SK-N-SH treated with all-trans-retinoic acid at 6 μM for 48 hours (cell line): ENCODE measurements around the gene CDH20.

ENCODE experiments used
- ATAC-seq: fragments of 200-7000 bp; cut with Tn5 transposase; 3 replicates; pipeline ENCODE4 v1.9.1; 2020; ENCODE audit warnings: mild to moderate bottlenecking, moderate library complexity
- BACH2 ChIP-seq: fragments of 250-450 bp; sonication (Bioruptor Pico); IDR thresholded peaks from 2 replicates; pipeline ENCODE4 v1.9.0; 2021; ENCODE audit warnings: mild to moderate bottlenecking, borderline replicate concordance
- CREB5 ChIP-seq: fragments of 250-450 bp; sonication (Bioruptor Pico); IDR thresholded peaks from 2 replicates; pipeline ENCODE4 v1.5.1; 2020; ENCODE audit warnings: low read depth, mild to moderate bottlenecking, moderate library complexity
- CSDC2 ChIP-seq: fragments of 250-450 bp; sonication (Bioruptor Pico); IDR thresholded peaks from 2 replicates; pipeline ENCODE4 v1.5.0; 2020; ENCODE audit warnings: mild to moderate bottlenecking, moderate library complexity
- GLIS3 ChIP-seq: fragments of 250-450 bp; sonication (Bioruptor Pico); IDR thresholded peaks from 2 replicates; pipeline ENCODE4 v1.5.0; 2020; ENCODE audit warnings: mild to moderate bottlenecking, moderate library complexity
- ISL1 ChIP-seq: fragments of 250-450 bp; sonication (Bioruptor Pico); IDR thresholded peaks from 2 replicates; pipeline ENCODE4 v2.1.2; 2022; ENCODE audit warnings: mild to moderate bottlenecking, moderate library complexity
- OSR1 ChIP-seq: fragments of 250-450 bp; sonication (Bioruptor Pico); IDR thresholded peaks from 2 replicates; pipeline ENCODE4 v1.8.0; 2022; ENCODE audit warnings: moderate library complexity, mild to moderate bottlenecking, inconsistent platforms
- PATZ1 ChIP-seq: fragments of 250-450 bp; sonication (Bioruptor Pico); IDR thresholded peaks from 2 replicates; pipeline ENCODE4 v1.8.0; 2020; ENCODE audit warnings: mild to moderate bottlenecking, moderate library complexity, borderline replicate concordance
- POU6F1 ChIP-seq: fragments of 250-450 bp; sonication (Bioruptor Pico); IDR thresholded peaks from 2 replicates; pipeline ENCODE4 v1.8.0; 2021; ENCODE audit warnings: low read depth, mild to moderate bottlenecking, moderate library complexity, borderline replicate concordance
- PPARA ChIP-seq: fragments of 250-450 bp; sonication (Bioruptor Pico); IDR thresholded peaks from 2 replicates; pipeline ENCODE4 v1.5.0; 2020; ENCODE audit warnings: mild to moderate bottlenecking, borderline replicate concordance
- RARB ChIP-seq: fragments of 250-450 bp; sonication (Bioruptor Pico); IDR thresholded peaks from 2 replicates; pipeline ENCODE4 v1.8.0; 2021; ENCODE audit warnings: mild to moderate bottlenecking, moderate library complexity
- SNAI2 ChIP-seq: fragments of 250-450 bp; sonication (Bioruptor Pico); IDR thresholded peaks from 2 replicates; pipeline ENCODE4 v1.5.0; 2020; ENCODE audit warnings: mild to moderate bottlenecking, moderate library complexity
- TOX ChIP-seq: fragments of 250-450 bp; sonication (Bioruptor Pico); IDR thresholded peaks from 2 replicates; pipeline ENCODE4 v1.8.0; 2021; ENCODE audit warnings: mild to moderate bottlenecking, moderate library complexity, borderline replicate concordance
- ZC3H10 ChIP-seq: fragments of 250-450 bp; sonication (Bioruptor Pico); IDR thresholded peaks from 2 replicates; pipeline ENCODE4 v1.5.1; 2021; ENCODE audit warnings: mild to moderate bottlenecking, moderate library complexity
- ZFP3 ChIP-seq: fragments of 250-450 bp; sonication (Bioruptor Pico); IDR thresholded peaks from 2 replicates; pipeline ENCODE4 v1.5.0; 2020; ENCODE audit warnings: mild to moderate bottlenecking, moderate library complexity
- ZFP30 ChIP-seq: fragments of 450-650 bp; formaldehyde crosslinking; IDR thresholded peaks from 2 replicates; pipeline ENCODE4 v1.5.0; 2022; ENCODE audit warnings: mild to moderate bottlenecking, moderate library complexity
- ZNF70 ChIP-seq: fragments of 450-650 bp; formaldehyde crosslinking; IDR thresholded peaks from 2 replicates; pipeline ENCODE4 v1.5.0; 2020; ENCODE audit warnings: mild to moderate bottlenecking, moderate library complexity
- ZNF8 ChIP-seq: fragments of 450-650 bp; formaldehyde crosslinking; IDR thresholded peaks from 2 replicates; pipeline ENCODE4 v1.5.0; 2020; ENCODE audit warnings: mild to moderate bottlenecking, moderate library complexity
- TF ChIP-seq, protein P1 (sequence below): fragments of 250-450 bp; sonication (Bioruptor Pico); IDR thresholded peaks from 2 replicates; pipeline ENCODE4 v1.5.1; 2021; ENCODE audit warnings: mild to moderate bottlenecking, moderate library complexity
- TF ChIP-seq, protein P2 (sequence below): fragments of 250-450 bp; sonication (Bioruptor Pico); IDR thresholded peaks from 2 replicates; pipeline ENCODE4 v1.5.0; 2020; ENCODE audit warnings: mild to moderate bottlenecking, moderate library complexity

CDH20 gene

GRCh38 chr18:61398961-61399705 is 65.9 kb downstream of the CDH20 start:
- TF ChIP-seq CREB5 (no peak), CSDC2 (CRISPR knock-in tag) (no peak), OSR1 (no peak), SNAI2 (CRISPR knock-in tag) (no peak), TOX (CRISPR knock-in tag) (no peak), ZNF70 (CRISPR knock-in tag) (no peak), ISL1 (peak; percentile 34; the same call in 1 of the 2 replicates)
- TF ChIP-seq, protein P1, sequence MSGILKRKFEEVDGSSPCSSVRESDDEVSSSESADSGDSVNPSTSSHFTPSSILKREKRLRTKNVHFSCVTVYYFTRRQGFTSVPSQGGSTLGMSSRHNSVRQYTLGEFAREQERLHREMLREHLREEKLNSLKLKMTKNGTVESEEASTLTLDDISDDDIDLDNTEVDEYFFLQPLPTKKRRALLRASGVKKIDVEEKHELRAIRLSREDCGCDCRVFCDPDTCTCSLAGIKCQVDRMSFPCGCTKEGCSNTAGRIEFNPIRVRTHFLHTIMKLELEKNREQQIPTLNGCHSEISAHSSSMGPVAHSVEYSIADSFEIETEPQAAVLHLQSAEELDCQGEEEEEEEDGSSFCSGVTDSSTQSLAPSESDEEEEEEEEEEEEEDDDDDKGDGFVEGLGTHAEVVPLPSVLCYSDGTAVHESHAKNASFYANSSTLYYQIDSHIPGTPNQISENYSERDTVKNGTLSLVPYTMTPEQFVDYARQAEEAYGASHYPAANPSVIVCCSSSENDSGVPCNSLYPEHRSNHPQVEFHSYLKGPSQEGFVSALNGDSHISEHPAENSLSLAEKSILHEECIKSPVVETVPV (CRISPR knock-in tag) = no peak
- peak; percentile 76 for ATAC-seq

- no peak for TF ChIP-seq CSDC2 (CRISPR knock-in tag)
- ATAC-seq = peak; percentile 19
Observed at GRCh38 chr18:61400016-61400635, 66.9 kb downstream of the CDH20 start.

DNA sequence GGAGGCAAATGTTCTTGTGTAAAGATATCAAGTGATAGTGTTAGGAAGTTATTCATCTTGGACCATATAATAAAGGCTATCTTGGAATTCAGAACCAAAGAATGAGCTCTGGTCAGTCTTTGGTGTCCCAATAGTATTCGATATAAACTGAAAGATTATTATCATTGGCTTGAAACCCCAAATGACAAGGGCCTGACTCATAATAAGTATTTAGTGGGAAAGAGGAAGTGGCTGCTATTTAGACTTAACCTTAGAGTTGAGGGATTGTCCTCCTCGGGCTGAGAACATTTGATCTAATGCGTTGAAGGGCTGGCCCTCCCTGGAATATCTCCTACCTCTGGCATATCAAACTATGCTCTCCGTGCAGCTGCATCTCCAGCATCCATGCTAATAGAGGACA is 67.5 kb downstream of the CDH20 start:
- ATAC-seq = peak; percentile 56

GRCh38 chr18:61402726-61403125 is 69.5 kb downstream of the CDH20 start:
- ATAC-seq = no peak
- TF ChIP-seq TOX (CRISPR knock-in tag) (no peak), SNAI2 (CRISPR knock-in tag) (no peak), PATZ1 (no peak), ZC3H10 (no peak), GLIS3 (CRISPR knock-in tag) (no peak), ZNF8 (CRISPR knock-in tag) (no peak), CSDC2 (CRISPR knock-in tag) (no peak), ZFP3 (CRISPR knock-in tag) (no peak)
- TF ChIP-seq, protein P2, sequence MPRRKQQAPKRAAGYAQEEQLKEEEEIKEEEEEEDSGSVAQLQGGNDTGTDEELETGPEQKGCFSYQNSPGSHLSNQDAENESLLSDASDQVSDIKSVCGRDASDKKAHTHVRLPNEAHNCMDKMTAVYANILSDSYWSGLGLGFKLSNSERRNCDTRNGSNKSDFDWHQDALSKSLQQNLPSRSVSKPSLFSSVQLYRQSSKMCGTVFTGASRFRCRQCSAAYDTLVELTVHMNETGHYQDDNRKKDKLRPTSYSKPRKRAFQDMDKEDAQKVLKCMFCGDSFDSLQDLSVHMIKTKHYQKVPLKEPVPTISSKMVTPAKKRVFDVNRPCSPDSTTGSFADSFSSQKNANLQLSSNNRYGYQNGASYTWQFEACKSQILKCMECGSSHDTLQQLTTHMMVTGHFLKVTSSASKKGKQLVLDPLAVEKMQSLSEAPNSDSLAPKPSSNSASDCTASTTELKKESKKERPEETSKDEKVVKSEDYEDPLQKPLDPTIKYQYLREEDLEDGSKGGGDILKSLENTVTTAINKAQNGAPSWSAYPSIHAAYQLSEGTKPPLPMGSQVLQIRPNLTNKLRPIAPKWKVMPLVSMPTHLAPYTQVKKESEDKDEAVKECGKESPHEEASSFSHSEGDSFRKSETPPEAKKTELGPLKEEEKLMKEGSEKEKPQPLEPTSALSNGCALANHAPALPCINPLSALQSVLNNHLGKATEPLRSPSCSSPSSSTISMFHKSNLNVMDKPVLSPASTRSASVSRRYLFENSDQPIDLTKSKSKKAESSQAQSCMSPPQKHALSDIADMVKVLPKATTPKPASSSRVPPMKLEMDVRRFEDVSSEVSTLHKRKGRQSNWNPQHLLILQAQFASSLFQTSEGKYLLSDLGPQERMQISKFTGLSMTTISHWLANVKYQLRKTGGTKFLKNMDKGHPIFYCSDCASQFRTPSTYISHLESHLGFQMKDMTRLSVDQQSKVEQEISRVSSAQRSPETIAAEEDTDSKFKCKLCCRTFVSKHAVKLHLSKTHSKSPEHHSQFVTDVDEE (CRISPR knock-in tag) = no peak
- TF ChIP-seq, all 23 proteins: peak for 0

More for the DNA sequence above, 67.5 kb downstream of the CDH20 start:
- TF ChIP-seq, protein P2 (CRISPR knock-in tag) = no peak
- TF ChIP-seq ZNF70 (CRISPR knock-in tag) (no peak), GLIS3 (CRISPR knock-in tag) (no peak), RARB (CRISPR knock-in tag) (no peak), BACH2 (CRISPR knock-in tag) (no peak), ISL1 (no peak), ZFP30 (CRISPR knock-in tag) (no peak), SNAI2 (CRISPR knock-in tag) (no peak), OSR1 (no peak), ZC3H10 (no peak), ZNF8 (CRISPR knock-in tag) (no peak), PPARA (CRISPR knock-in tag) (no peak), ZFP3 (CRISPR knock-in tag) (no peak), POU6F1 (CRISPR knock-in tag) (no peak)
